ENCODE results near the gene ISCU.
"Not testable (repeated sequence)": the region's sequence is repeated elsewhere in the genome, so short reads cannot be mapped to it uniquely, and the experiment has no call there.

The ISCU gene

DNA sequence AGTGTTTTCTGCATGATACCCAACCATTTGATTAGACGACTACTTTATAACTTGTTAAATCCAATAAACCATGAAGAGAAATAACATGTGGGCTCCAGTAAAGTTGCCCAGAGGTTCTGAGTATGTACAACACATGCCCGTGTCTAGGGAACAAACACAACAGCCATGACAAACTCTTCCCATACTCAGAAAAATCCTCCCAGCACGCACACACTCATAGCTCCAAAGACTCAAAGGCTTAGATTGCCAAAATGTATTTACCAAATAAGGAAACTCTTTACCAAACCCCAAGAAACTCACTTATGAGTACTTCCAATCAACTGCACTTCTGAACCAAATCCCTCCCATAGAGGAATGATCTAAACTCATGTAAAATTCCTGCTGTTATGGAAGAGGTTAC lies 18.7 kb upstream of the ISCU start:
- no peak for DNase-seq (ENCODE audit: low read depth, low spot score)

DNA sequence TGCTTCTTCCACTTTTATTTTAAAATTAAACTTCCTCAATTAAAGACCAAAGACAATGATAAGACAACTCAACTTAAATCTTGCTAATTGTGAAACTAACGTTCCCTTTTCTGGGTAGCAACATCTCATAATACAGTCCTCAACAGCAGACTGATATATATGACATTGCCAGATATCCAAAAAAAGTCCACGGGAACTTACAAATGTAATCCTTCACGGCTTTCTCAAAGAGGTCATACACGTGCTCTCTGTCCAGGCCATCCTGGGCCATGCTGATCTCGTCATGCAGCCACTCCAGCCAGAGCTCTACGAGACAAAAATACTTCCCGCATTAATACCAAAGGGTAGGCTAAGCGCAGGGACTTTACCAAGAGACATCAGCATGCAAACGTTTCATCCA lies 14.7 kb upstream of the ISCU start:
- DNase-seq (ENCODE audit: low read depth, low spot score) = no peak

- no peak for DNase-seq (ENCODE audit: low read depth, low spot score)
These were observed 13.4 kb upstream of the ISCU start for GRCh38 chr12:108548954-108549521.

- DNase-seq (ENCODE audit: low read depth, low spot score) = no peak
These were observed 10.9 kb upstream of the ISCU start for GRCh38 chr12:108551535-108551934.

- DNase-seq (ENCODE audit: low read depth, low spot score) = no peak
These were observed 8.6 kb upstream of the ISCU start for GRCh38 chr12:108553799-108554198.

DNA sequence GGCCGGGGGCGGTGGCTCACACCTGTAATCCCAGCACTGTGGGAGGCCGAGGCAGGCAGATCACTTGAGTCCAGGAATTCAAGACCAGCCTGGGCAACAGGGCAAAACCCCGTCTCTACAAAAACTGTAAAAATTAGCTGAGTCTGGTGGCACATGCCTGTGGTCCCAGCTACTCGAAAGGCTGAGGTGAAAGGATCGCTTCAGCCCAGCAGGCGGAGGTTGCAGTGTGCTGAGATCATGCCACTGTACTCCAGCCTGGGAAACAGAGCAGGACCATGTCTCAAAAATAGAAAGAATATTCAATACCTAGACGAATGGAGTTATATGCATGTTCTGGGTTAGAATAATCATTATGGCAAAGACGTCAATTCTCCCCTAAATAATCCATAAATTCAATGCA lies 7.0 kb upstream of the ISCU start:
- DNase-seq (ENCODE audit: low read depth, low spot score) = not testable (repeated sequence)

GRCh38 chr12:108559007-108559655 lies 3.3 kb upstream of the ISCU start:
- no peak for DNase-seq (ENCODE audit: low read depth, low spot score)

- DNase-seq (ENCODE audit: low read depth, low spot score) = no peak
These were observed 2.6 kb upstream of the ISCU start for GRCh38 chr12:108559748-108560147.

- no peak for DNase-seq (ENCODE audit: low read depth, low spot score)
These were observed 2.1 kb upstream of the ISCU start for GRCh38 chr12:108560321-108560721.

GRCh38 chr12:108560752-108561719 lies 1.4 kb upstream of the ISCU start, which contains the start of gene SART3:
SART3 (minus strand) TSS chr12:108561173; CDS start chr12:108561154, 19 bp downstream.
- peak; percentile 68 for DNase-seq (ENCODE audit: low read depth, low spot score)

- DNase-seq (ENCODE audit: low read depth, low spot score) = no peak
These were observed 496 bp upstream of the ISCU start for GRCh38 chr12:108561852-108562347.

- peak; percentile 70 for DNase-seq (ENCODE audit: low read depth, low spot score)
These were observed 874 bp downstream of the ISCU start for GRCh38 chr12:108563136-108563803.

- no peak for DNase-seq (ENCODE audit: low read depth, low spot score)
These were observed 1.4 kb downstream of the ISCU start for GRCh38 chr12:108563804-108564151.

DNA sequence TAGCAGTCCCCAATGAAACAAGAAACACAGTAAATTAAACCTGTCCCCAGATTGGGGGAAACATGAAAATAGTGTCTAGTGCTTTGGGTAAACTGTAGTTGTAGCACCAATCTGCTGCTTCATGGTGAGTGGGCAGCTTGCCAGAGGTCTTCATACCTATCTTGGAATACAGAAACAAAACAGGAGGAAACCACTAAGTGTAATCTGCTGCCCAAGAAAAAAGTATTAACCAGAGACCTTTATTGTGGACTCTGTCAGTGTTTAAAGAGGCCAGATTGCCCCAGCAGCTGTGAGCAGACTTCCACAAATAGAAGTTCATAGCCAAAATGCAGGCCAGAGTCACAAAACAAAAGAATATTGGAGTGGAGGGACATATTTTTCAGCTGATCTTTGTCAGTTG lies 2.3 kb downstream of the ISCU start:
- DNase-seq (ENCODE audit: low read depth, low spot score) = no peak

DNA sequence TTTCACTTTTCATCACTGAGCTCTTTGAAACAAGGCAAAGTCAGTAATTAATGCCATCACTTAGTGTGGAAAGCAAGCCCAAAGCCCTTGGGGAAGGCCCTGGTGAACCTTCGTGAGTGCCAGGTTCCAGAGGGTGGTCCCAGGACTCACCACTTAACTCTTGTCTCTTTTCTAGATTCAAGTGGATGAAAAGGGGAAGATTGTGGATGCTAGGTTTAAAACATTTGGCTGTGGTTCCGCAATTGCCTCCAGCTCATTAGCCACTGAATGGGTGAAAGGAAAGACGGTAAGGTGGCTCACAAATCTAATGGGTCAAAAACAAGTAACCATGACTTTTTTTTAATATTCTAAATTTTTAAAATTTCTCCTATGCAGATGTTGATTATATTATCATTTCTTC lies 2.8 kb downstream of the ISCU start:
- no peak for DNase-seq (ENCODE audit: low read depth, low spot score)

GRCh38 chr12:108565976-108566375 lies 3.6 kb downstream of the ISCU start:
- no peak for DNase-seq (ENCODE audit: low read depth, low spot score)

GRCh38 chr12:108566452-108566851 lies 4.1 kb downstream of the ISCU start:
- DNase-seq (ENCODE audit: low read depth, low spot score) = no peak

GRCh38 chr12:108567406-108568337 lies 5.3 kb downstream of the ISCU start:
- no peak for DNase-seq (ENCODE audit: low read depth, low spot score)

- no peak for DNase-seq (ENCODE audit: low read depth, low spot score)
These were observed 6.2 kb downstream of the ISCU start for GRCh38 chr12:108568338-108569154.

All from smooth muscle cell of the brain vasculature (primary cell).